HG03575 (cell line): ENCODE measurements around the gene ZNF443.
"Not testable (repeated sequence)": the region's sequence is repeated elsewhere in the genome, so short reads cannot be mapped to it uniquely, and the experiment has no call there.

Source experiments
- ATAC-seq: cut with Tn5 transposase; IDR thresholded peaks from one replicate; pipeline ENCODE4 v1.9.1; 2021; ENCODE audit not compliant: unreplicated experiment, insufficient number of reproducible peaks, low FRiP score; ENCODE audit errors: extremely low read depth

The ZNF443 gene

GRCh38 chr19:12440541-12441316 lies at the start of gene ZNF443:
ZNF443 (minus strand) TSS chr19:12441021; CDS start chr19:12440914, 107 bp downstream.
- peak; percentile 87 for ATAC-seq

- not testable (repeated sequence) for ATAC-seq
Measured at GRCh38 chr19:12486265-12486783, 45.5 kb upstream of the ZNF443 start.

GRCh38 chr19:12485571-12485970 lies 44.8 kb upstream of the ZNF443 start:
- ATAC-seq: no peak

GRCh38 chr19:12485052-12485416 lies 44.2 kb upstream of the ZNF443 start:
- ATAC-seq: no peak

GRCh38 chr19:12484371-12485051 lies 43.7 kb upstream of the ZNF443 start, which contains the start of gene ZNF709:
ZNF709 (minus strand) TSS chr19:12484816; CDS start chr19:12484657, 159 bp downstream.
- no peak for ATAC-seq

GRCh38 chr19:12484011-12484370 lies 43.2 kb upstream of the ZNF443 start:
- no peak for ATAC-seq

- ATAC-seq: no peak
Measured at GRCh38 chr19:12482509-12482886, 41.7 kb upstream of the ZNF443 start.

GRCh38 chr19:12481781-12482508 lies 41.1 kb upstream of the ZNF443 start:
- ATAC-seq: no peak

- ATAC-seq: no peak
Measured at GRCh38 chr19:12478234-12478941, 37.6 kb upstream of the ZNF443 start.

- ATAC-seq: not testable (repeated sequence)
Measured at GRCh38 chr19:12467651-12468050, 26.8 kb upstream of the ZNF443 start.

GRCh38 chr19:12465211-12465610 lies 24.4 kb upstream of the ZNF443 start:
- ATAC-seq: no peak

GRCh38 chr19:12464769-12465168 lies 23.9 kb upstream of the ZNF443 start:
- no peak for ATAC-seq

GRCh38 chr19:12464139-12464538 lies 23.3 kb upstream of the ZNF443 start:
- not testable (repeated sequence) for ATAC-seq

- ATAC-seq: no peak
Measured at GRCh38 chr19:12453495-12453894, 12.7 kb upstream of the ZNF443 start.

GRCh38 chr19:12450844-12451243 lies 10.0 kb upstream of the ZNF443 start:
- no peak for ATAC-seq

- ATAC-seq: no peak
Measured at GRCh38 chr19:12448808-12449207, 8.0 kb upstream of the ZNF443 start.

- not testable (repeated sequence) for ATAC-seq
Measured at GRCh38 chr19:12439686-12440540, 908 bp downstream of the ZNF443 start.

- ATAC-seq: not testable (repeated sequence)
Measured at GRCh38 chr19:12430726-12431299, 10.0 kb downstream of the ZNF443 start.
